GM19455 (cell line): Measurements from ENCODE around the gene RSPH6A.
"Not testable (repeated sequence)": the region's sequence is repeated elsewhere in the genome, so short reads cannot be mapped to it uniquely, and the experiment has no call there.

Source experiments
- ATAC-seq: cut with Tn5 transposase; IDR thresholded peaks from one replicate; pipeline ENCODE4 v1.9.1; 2021; ENCODE audit not compliant: unreplicated experiment

The RSPH6A gene

GRCh38 chr19:45766869-45767346 lies 48.2 kb downstream of the RSPH6A start:
- no peak for ATAC-seq

- no peak for ATAC-seq
These were observed 48.7 kb downstream of the RSPH6A start for GRCh38 chr19:45766296-45766868.

- no peak for ATAC-seq
These were observed 49.3 kb downstream of the RSPH6A start for GRCh38 chr19:45765702-45766295.

GRCh38 chr19:45764945-45765701 lies 50.0 kb downstream of the RSPH6A start:
- no peak for ATAC-seq

GRCh38 chr19:45764475-45764874 lies 50.6 kb downstream of the RSPH6A start:
- ATAC-seq: no peak

GRCh38 chr19:45763691-45764294 lies 51.3 kb downstream of the RSPH6A start:
- no peak for ATAC-seq

GRCh38 chr19:45762870-45763631 lies 52.1 kb downstream of the RSPH6A start:
- ATAC-seq: no peak

GRCh38 chr19:45761714-45762113 lies 53.4 kb downstream of the RSPH6A start:
- ATAC-seq: no peak

- ATAC-seq: no peak
These were observed 56.2 kb downstream of the RSPH6A start for GRCh38 chr19:45758921-45759320.

GRCh38 chr19:45757695-45758094 lies 57.4 kb downstream of the RSPH6A start:
- no peak for ATAC-seq

- ATAC-seq: no peak
These were observed 60.8 kb downstream of the RSPH6A start for GRCh38 chr19:45754323-45754722.

GRCh38 chr19:45753548-45753947 lies 61.6 kb downstream of the RSPH6A start:
- ATAC-seq: no peak

- ATAC-seq: no peak
These were observed 62.5 kb downstream of the RSPH6A start for GRCh38 chr19:45752639-45753038.

- ATAC-seq: not testable (repeated sequence)
These were observed 63.6 kb downstream of the RSPH6A start for GRCh38 chr19:45751483-45751882.

- no peak for ATAC-seq
These were observed 67.6 kb downstream of the RSPH6A start for GRCh38 chr19:45747513-45747912.

- ATAC-seq: no peak
These were observed 68.2 kb downstream of the RSPH6A start for GRCh38 chr19:45746866-45747265.
